ENCODE results near the gene MRGPRG.

DNA sequence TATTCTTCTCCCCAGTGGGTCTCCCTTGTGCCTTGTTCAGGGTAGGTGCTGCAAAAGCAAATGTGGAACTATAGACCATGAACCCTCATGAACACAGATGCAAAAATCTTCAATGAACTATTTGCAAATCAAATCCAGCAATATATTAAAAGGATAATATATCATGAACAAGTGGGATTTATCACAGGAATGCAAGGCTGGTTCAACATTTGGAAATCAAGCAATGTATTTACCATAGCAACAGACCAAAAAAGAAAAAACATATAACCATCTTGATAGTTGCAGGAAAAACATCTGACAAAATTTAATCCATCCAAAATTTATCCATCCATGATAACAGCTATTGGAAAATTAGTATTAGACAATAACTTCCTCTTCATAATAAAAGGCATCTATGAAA, 42.1 kb downstream of the MRGPRG start:
- no peak for TF ChIP-seq POLR2A (IDR thresholded peaks at IDR 0.05)
- TF ChIP-seq, protein P1, sequence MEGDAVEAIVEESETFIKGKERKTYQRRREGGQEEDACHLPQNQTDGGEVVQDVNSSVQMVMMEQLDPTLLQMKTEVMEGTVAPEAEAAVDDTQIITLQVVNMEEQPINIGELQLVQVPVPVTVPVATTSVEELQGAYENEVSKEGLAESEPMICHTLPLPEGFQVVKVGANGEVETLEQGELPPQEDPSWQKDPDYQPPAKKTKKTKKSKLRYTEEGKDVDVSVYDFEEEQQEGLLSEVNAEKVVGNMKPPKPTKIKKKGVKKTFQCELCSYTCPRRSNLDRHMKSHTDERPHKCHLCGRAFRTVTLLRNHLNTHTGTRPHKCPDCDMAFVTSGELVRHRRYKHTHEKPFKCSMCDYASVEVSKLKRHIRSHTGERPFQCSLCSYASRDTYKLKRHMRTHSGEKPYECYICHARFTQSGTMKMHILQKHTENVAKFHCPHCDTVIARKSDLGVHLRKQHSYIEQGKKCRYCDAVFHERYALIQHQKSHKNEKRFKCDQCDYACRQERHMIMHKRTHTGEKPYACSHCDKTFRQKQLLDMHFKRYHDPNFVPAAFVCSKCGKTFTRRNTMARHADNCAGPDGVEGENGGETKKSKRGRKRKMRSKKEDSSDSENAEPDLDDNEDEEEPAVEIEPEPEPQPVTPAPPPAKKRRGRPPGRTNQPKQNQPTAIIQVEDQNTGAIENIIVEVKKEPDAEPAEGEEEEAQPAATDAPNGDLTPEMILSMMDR (IDR thresholded peaks at IDR 0.05) = no peak

All from heart left ventricle (tissue), 13 donors.